NK-92 treated with Interleukin-12 subunit alpha and Interleukin-12 subunit beta, amount 100 ng/mL, for 24 hours (cell line): Measurements from ENCODE around the gene GRID1.
"Not testable (repeated sequence)": the region's sequence is repeated elsewhere in the genome, so short reads cannot be mapped to it uniquely, and the experiment has no call there.

Experiments
- DNase-seq: peaks from one replicate; lab custom pipeline; 2025; lab: John Stamatoyannopoulos, UW

GRID1 gene

GRCh38 chr10:86079088-86079487 lies 287.5 kb downstream of the GRID1 start:
- DNase-seq = peak; percentile 43

- DNase-seq = no peak
Observed at GRCh38 chr10:86078639-86079035, 288.0 kb downstream of the GRID1 start.

GRCh38 chr10:86077871-86078638 lies 288.5 kb downstream of the GRID1 start:
- DNase-seq = no peak

- no peak for DNase-seq
Observed at GRCh38 chr10:86077271-86077670, 289.3 kb downstream of the GRID1 start.

GRCh38 chr10:86076497-86076896 lies 290.1 kb downstream of the GRID1 start:
- DNase-seq = not testable (repeated sequence)

GRCh38 chr10:86075512-86075911 lies 291.1 kb downstream of the GRID1 start:
- no peak for DNase-seq

- DNase-seq = no peak
Observed at GRCh38 chr10:86074294-86074693, 292.3 kb downstream of the GRID1 start.

- DNase-seq = no peak
Observed at GRCh38 chr10:86073199-86073977, 293.2 kb downstream of the GRID1 start.

GRCh38 chr10:86072413-86072812 lies 294.2 kb downstream of the GRID1 start:
- no peak for DNase-seq

GRCh38 chr10:86071758-86072157 lies 294.8 kb downstream of the GRID1 start:
- no peak for DNase-seq

- DNase-seq = no peak
Observed at GRCh38 chr10:86071145-86071544, 295.4 kb downstream of the GRID1 start.

- DNase-seq = no peak
Observed at GRCh38 chr10:86070278-86070677, 296.3 kb downstream of the GRID1 start.

- no peak for DNase-seq
Observed at GRCh38 chr10:86068231-86069054, 298.2 kb downstream of the GRID1 start.

- no peak for DNase-seq
Observed at GRCh38 chr10:86067436-86068050, 299.1 kb downstream of the GRID1 start.

GRCh38 chr10:86066696-86067095 lies 299.9 kb downstream of the GRID1 start:
- DNase-seq = no peak

GRCh38 chr10:86065711-86066251 lies 300.8 kb downstream of the GRID1 start:
- no peak for DNase-seq

- DNase-seq = no peak
Observed at GRCh38 chr10:86064931-86065662, 301.5 kb downstream of the GRID1 start.

GRCh38 chr10:86064219-86064618 lies 302.4 kb downstream of the GRID1 start:
- DNase-seq = no peak

GRCh38 chr10:86063341-86063740 lies 303.3 kb downstream of the GRID1 start:
- DNase-seq = no peak

- no peak for DNase-seq
Observed at GRCh38 chr10:86062647-86063145, 303.9 kb downstream of the GRID1 start.

GRCh38 chr10:86062198-86062550 lies 304.4 kb downstream of the GRID1 start:
- DNase-seq = no peak
